Nephron progenitor cell (in vitro differentiated cells): ENCODE results near the gene PARP15.

Source experiments
- DNase-seq: peaks from one replicate; pipeline ENCODE4 v3.0.0; 2021
- H3K27ac Mint-ChIP-seq: 2 replicates; pipeline ENCODE4 v1.8.0; 2021; ENCODE audit warnings: mild to moderate bottlenecking, moderate library complexity, mixed read lengths
- H3K27me3 Mint-ChIP-seq: 2 replicates; pipeline ENCODE4 v1.8.0; 2021; ENCODE audit warnings: mild to moderate bottlenecking, low read depth, mixed read lengths; ENCODE audit not compliant: poor library complexity
- H3K36me3 Mint-ChIP-seq: 2 replicates; pipeline ENCODE4 v1.8.0; 2021; ENCODE audit warnings: low read depth, mixed read lengths
- H3K4me1 Mint-ChIP-seq: 2 replicates; pipeline ENCODE4 v1.8.0; 2021; ENCODE audit warnings: mixed read lengths
- H3K4me3 Mint-ChIP-seq: 2 replicates; pipeline ENCODE4 v1.8.0; 2021; ENCODE audit warnings: mild to moderate bottlenecking, moderate library complexity, mixed read lengths
- H3K9me3 Mint-ChIP-seq: 2 replicates; pipeline ENCODE4 v1.8.0; 2021; ENCODE audit warnings: mild to moderate bottlenecking, moderate library complexity, mixed read lengths
- TF ChIP-seq, protein P1 (sequence below): fragments of 200-600 bp; sonication (generic); IDR thresholded peaks from 2 replicates; pipeline ENCODE4 v1.5.0; 2021; ENCODE audit warnings: antibody characterized with exemption

PARP15 gene

DNA sequence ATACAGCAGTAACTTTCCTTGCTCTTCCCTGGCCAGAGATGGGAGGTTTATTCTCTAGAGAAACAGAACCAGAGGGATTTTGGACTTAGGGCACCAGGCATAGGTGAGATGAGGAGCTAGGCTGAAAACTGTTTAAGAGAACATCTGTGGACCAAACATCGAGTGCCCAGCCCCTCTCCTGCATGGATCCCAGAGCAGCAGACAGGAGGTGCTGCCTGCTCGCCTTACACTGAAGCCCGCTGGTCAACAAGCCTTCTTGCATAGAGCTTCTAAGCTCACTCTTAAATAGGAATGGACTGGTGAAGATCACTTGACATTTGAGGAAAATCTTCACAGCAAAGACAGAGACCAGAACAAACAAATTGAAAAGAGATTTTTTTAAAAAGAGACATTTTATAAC lies 41.2 kb downstream of the PARP15 start:
- H3K27me3 Mint-ChIP-seq: peaks cover 20% of the 10 kb centered on the region
- TF ChIP-seq, protein P1, sequence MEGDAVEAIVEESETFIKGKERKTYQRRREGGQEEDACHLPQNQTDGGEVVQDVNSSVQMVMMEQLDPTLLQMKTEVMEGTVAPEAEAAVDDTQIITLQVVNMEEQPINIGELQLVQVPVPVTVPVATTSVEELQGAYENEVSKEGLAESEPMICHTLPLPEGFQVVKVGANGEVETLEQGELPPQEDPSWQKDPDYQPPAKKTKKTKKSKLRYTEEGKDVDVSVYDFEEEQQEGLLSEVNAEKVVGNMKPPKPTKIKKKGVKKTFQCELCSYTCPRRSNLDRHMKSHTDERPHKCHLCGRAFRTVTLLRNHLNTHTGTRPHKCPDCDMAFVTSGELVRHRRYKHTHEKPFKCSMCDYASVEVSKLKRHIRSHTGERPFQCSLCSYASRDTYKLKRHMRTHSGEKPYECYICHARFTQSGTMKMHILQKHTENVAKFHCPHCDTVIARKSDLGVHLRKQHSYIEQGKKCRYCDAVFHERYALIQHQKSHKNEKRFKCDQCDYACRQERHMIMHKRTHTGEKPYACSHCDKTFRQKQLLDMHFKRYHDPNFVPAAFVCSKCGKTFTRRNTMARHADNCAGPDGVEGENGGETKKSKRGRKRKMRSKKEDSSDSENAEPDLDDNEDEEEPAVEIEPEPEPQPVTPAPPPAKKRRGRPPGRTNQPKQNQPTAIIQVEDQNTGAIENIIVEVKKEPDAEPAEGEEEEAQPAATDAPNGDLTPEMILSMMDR: no peak
- H3K36me3 Mint-ChIP-seq: no peaks in the 10 kb centered on the region
- H3K9me3 Mint-ChIP-seq: no peaks in the 10 kb centered on the region
- no peak overlapping the region for H3K4me3 Mint-ChIP-seq
- H3K4me1 Mint-ChIP-seq: no peaks in the 10 kb centered on the region
- no peak for DNase-seq
- H3K27ac Mint-ChIP-seq: no peak overlapping the region

GRCh38 chr3:122619040-122619439 lies 41.6 kb downstream of the PARP15 start:
- Mint-ChIP-seq H3K36me3 (no peaks in the 10 kb centered on the region), H3K4me1 (no peaks in the 10 kb centered on the region), H3K9me3 (no peaks in the 10 kb centered on the region), H3K27ac (no peak overlapping the region), H3K4me3 (no peak overlapping the region), H3K27me3 (peaks cover 20% of the 10 kb centered on the region)
- DNase-seq: no peak
- TF ChIP-seq, protein P1: no peak

DNA sequence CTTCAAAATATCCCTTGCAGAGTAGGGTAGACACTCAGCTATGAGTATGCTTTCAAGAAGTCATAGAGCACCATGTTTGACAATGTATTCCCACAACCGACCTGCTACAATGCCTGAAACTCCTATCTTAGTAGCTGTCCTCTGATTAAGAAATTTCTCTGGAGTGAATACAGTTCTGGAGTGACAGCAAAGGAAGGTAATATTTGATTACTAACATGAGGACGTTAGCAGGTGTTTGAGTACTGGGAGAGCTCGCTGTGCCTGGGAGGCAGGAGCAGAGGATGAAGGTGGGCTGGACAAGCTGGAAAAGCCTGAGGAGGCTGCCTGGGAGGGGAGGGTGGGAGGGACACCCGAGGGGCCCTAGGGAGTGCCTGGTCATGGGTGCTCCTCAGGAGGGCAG lies 42.9 kb downstream of the PARP15 start:
- H3K4me3 Mint-ChIP-seq: no peak overlapping the region
- H3K27ac Mint-ChIP-seq: peak overlapping the region; percentile 62
- TF ChIP-seq, protein P1: no peak
- no peak for DNase-seq
- no peaks in the 10 kb centered on the region for H3K36me3 Mint-ChIP-seq
- H3K27me3 Mint-ChIP-seq: peaks cover 22% of the 10 kb centered on the region
- H3K4me1 Mint-ChIP-seq: no peaks in the 10 kb centered on the region
- H3K9me3 Mint-ChIP-seq: no peaks in the 10 kb centered on the region

GRCh38 chr3:122621112-122621511 lies 43.7 kb downstream of the PARP15 start:
- TF ChIP-seq, protein P1: no peak
- DNase-seq: no peak
- Mint-ChIP-seq H3K9me3 (no peaks in the 10 kb centered on the region), H3K27ac (no peak overlapping the region), H3K4me1 (no peaks in the 10 kb centered on the region), H3K27me3 (peaks cover 25% of the 10 kb centered on the region), H3K36me3 (no peaks in the 10 kb centered on the region), H3K4me3 (no peak overlapping the region)

- Mint-ChIP-seq H3K4me3 (no peak overlapping the region), H3K36me3 (no peaks in the 10 kb centered on the region), H3K4me1 (no peaks in the 10 kb centered on the region), H3K9me3 (no peaks in the 10 kb centered on the region), H3K27ac (no peak overlapping the region), H3K27me3 (peaks cover 27% of the 10 kb centered on the region)
- TF ChIP-seq, protein P1: no peak
- DNase-seq: no peak
Observed at GRCh38 chr3:122623031-122623829, 45.8 kb downstream of the PARP15 start.
